ENCODE data around the gene KCNJ10.

KCNJ10 gene

GRCh38 chr1:160025314-160025713 lies 44.6 kb downstream of the KCNJ10 start:
- Histone ChIP-seq H3K4me3 (ENCODE audit: low read depth, low read length, poor library complexity, severe bottlenecking) (no peak overlapping the region), H3K9me3 (ENCODE audit: low read length) (no peaks in the 10 kb centered on the region), H3K36me3 (ENCODE audit: insufficient read depth, low read length) (no peaks in the 10 kb centered on the region), H4K20me1 (ENCODE audit: insufficient read depth, low read length) (no peaks in the 10 kb centered on the region), H3K27me3 (ENCODE audit: insufficient read depth, low read length) (no peaks in the 10 kb centered on the region), H3K79me2 (ENCODE audit: insufficient read depth, low read length) (no peaks in the 10 kb centered on the region), H2AFZ (ENCODE audit: low read length) (no peak overlapping the region), H3K9me2 (ENCODE audit: low read depth, low read length) (no peaks in the 10 kb centered on the region), H3K27ac (ENCODE audit: low read depth, low read length, poor library complexity, severe bottlenecking) (no peak overlapping the region), H3K4me2 (ENCODE audit: low read length) (no peak overlapping the region), H3K9ac (ENCODE audit: low read length) (no peak overlapping the region), H3F3A (ENCODE audit: insufficient read depth, low read length) (no peaks in the 10 kb centered on the region), H3K4me1 (ENCODE audit: insufficient read depth, low read length, severe bottlenecking) (peaks cover 5% of the 10 kb centered on the region)
- TF ChIP-seq CTCF (IDR thresholded peaks at IDR 0.05; ENCODE audit: low read length) (no peak), EZH2 (IDR thresholded peaks at IDR 0.05; ENCODE audit: borderline replicate concordance, low read length) (no peak)

GRCh38 chr1:160024195-160024905 lies 45.6 kb downstream of the KCNJ10 start:
- TF ChIP-seq CTCF (IDR thresholded peaks at IDR 0.05; ENCODE audit: low read length) (no peak), EZH2 (IDR thresholded peaks at IDR 0.05; ENCODE audit: borderline replicate concordance, low read length) (no peak)
- Histone ChIP-seq H3K27ac (ENCODE audit: low read depth, low read length, poor library complexity, severe bottlenecking) (no peak overlapping the region), H3K9me3 (ENCODE audit: low read length) (no peaks in the 10 kb centered on the region), H2AFZ (ENCODE audit: low read length) (no peak overlapping the region), H3F3A (ENCODE audit: insufficient read depth, low read length) (no peaks in the 10 kb centered on the region), H3K4me1 (ENCODE audit: insufficient read depth, low read length, severe bottlenecking) (no peaks in the 10 kb centered on the region), H3K4me2 (ENCODE audit: low read length) (no peak overlapping the region), H3K79me2 (ENCODE audit: insufficient read depth, low read length) (no peaks in the 10 kb centered on the region), H3K27me3 (ENCODE audit: insufficient read depth, low read length) (no peaks in the 10 kb centered on the region), H3K9me2 (ENCODE audit: low read depth, low read length) (no peaks in the 10 kb centered on the region), H4K20me1 (ENCODE audit: insufficient read depth, low read length) (no peaks in the 10 kb centered on the region), H3K9ac (ENCODE audit: low read length) (no peak overlapping the region), H3K36me3 (ENCODE audit: insufficient read depth, low read length) (no peaks in the 10 kb centered on the region), H3K4me3 (ENCODE audit: low read depth, low read length, poor library complexity, severe bottlenecking) (no peak overlapping the region)

- Histone ChIP-seq H3K4me1 (ENCODE audit: insufficient read depth, low read length, severe bottlenecking) (no peaks in the 10 kb centered on the region), H3F3A (ENCODE audit: insufficient read depth, low read length) (no peaks in the 10 kb centered on the region), H4K20me1 (ENCODE audit: insufficient read depth, low read length) (no peaks in the 10 kb centered on the region), H3K27me3 (ENCODE audit: insufficient read depth, low read length) (no peaks in the 10 kb centered on the region), H3K79me2 (ENCODE audit: insufficient read depth, low read length) (no peaks in the 10 kb centered on the region), H3K9ac (ENCODE audit: low read length) (no peak overlapping the region), H3K9me2 (ENCODE audit: low read depth, low read length) (no peaks in the 10 kb centered on the region), H3K9me3 (ENCODE audit: low read length) (no peaks in the 10 kb centered on the region), H3K4me3 (ENCODE audit: low read depth, low read length, poor library complexity, severe bottlenecking) (no peak overlapping the region), H3K36me3 (ENCODE audit: insufficient read depth, low read length) (no peaks in the 10 kb centered on the region), H3K4me2 (ENCODE audit: low read length) (no peak overlapping the region), H2AFZ (ENCODE audit: low read length) (no peak overlapping the region), H3K27ac (ENCODE audit: low read depth, low read length, poor library complexity, severe bottlenecking) (no peak overlapping the region)
- no peak for TF ChIP-seq EZH2 (IDR thresholded peaks at IDR 0.05; ENCODE audit: borderline replicate concordance, low read length)
- TF ChIP-seq CTCF (IDR thresholded peaks at IDR 0.05; ENCODE audit: low read length): no peak
These were observed 47.3 kb downstream of the KCNJ10 start for GRCh38 chr1:160022330-160023310.
